HG03135 (cell line): ENCODE data around the gene TRAK1.

Experiments used
- ATAC-seq: cut with Tn5 transposase; IDR thresholded peaks from one replicate; pipeline ENCODE4 v1.9.1; 2021; ENCODE audit warnings: mild to moderate bottlenecking, moderate library complexity; ENCODE audit not compliant: unreplicated experiment

The TRAK1 gene

GRCh38 chr3:42198709-42199108 is 107.6 kb downstream of the TRAK1 start:
- no peak for ATAC-seq

GRCh38 chr3:42202217-42202865 is 111.2 kb downstream of the TRAK1 start:
- no peak for ATAC-seq

GRCh38 chr3:42204867-42205599 is 113.9 kb downstream of the TRAK1 start:
- no peak for ATAC-seq

- ATAC-seq: peak; percentile 75
Observed at GRCh38 chr3:42205800-42206514, 114.8 kb downstream of the TRAK1 start.

GRCh38 chr3:42209917-42210316 is 118.8 kb downstream of the TRAK1 start:
- no peak for ATAC-seq

- no peak for ATAC-seq
Observed at GRCh38 chr3:42210726-42211125, 119.6 kb downstream of the TRAK1 start.

GRCh38 chr3:42213417-42213816 is 122.3 kb downstream of the TRAK1 start:
- no peak for ATAC-seq

- no peak for ATAC-seq
Observed at GRCh38 chr3:42214064-42214463, 122.9 kb downstream of the TRAK1 start.

- ATAC-seq: no peak
Observed at GRCh38 chr3:42214565-42215283, 123.6 kb downstream of the TRAK1 start.

GRCh38 chr3:42216302-42216701 is 125.1 kb downstream of the TRAK1 start:
- ATAC-seq: no peak

- no peak for ATAC-seq
Observed at GRCh38 chr3:42216931-42217333, 125.8 kb downstream of the TRAK1 start.

- ATAC-seq: no peak
Observed at GRCh38 chr3:42220436-42221121, 129.4 kb downstream of the TRAK1 start.

GRCh38 chr3:42222942-42223693 is 132.0 kb downstream of the TRAK1 start:
- no peak for ATAC-seq

- no peak for ATAC-seq
Observed at GRCh38 chr3:42224178-42224577, 133.0 kb downstream of the TRAK1 start.

GRCh38 chr3:42224658-42225421 is 133.7 kb downstream of the TRAK1 start:
- ATAC-seq: no peak

- no peak for ATAC-seq
Observed at GRCh38 chr3:42225486-42226363, 134.6 kb downstream of the TRAK1 start.

GRCh38 chr3:42226470-42227425 is 135.6 kb downstream of the TRAK1 start:
- no peak for ATAC-seq
